ENCODE data around the gene CLIC1.

CLIC1 gene

GRCh38 chr6:31768363-31769257 lies 32.3 kb upstream of the CLIC1 start:
- no peak for FAIRE-seq

- no peak for FAIRE-seq
Measured at GRCh38 chr6:31767096-31767645, 30.8 kb upstream of the CLIC1 start.

GRCh38 chr6:31765910-31766794 lies 29.8 kb upstream of the CLIC1 start:
- no peak for FAIRE-seq

- no peak for FAIRE-seq
Measured at GRCh38 chr6:31765559-31765909, 29.2 kb upstream of the CLIC1 start.

- no peak for FAIRE-seq
Measured at GRCh38 chr6:31764198-31764597, 27.9 kb upstream of the CLIC1 start.

- no peak for FAIRE-seq
Measured at GRCh38 chr6:31763619-31763940, 27.2 kb upstream of the CLIC1 start.

- no peak for FAIRE-seq
Measured at GRCh38 chr6:31762878-31763618, 26.7 kb upstream of the CLIC1 start.

GRCh38 chr6:31762356-31762755 lies 26.0 kb upstream of the CLIC1 start, which contains the start of gene SAPCD1:
Gene SAPCD1, plus strand, starts transcription at chr6:31762656. Its CDS starts 399 bp downstream, at chr6:31763055.
- no peak for FAIRE-seq

- FAIRE-seq, result no peak
Measured at GRCh38 chr6:31761343-31761742, 25.0 kb upstream of the CLIC1 start.

GRCh38 chr6:31760790-31761189 lies 24.5 kb upstream of the CLIC1 start:
- FAIRE-seq, result no peak

GRCh38 chr6:31758281-31758680 lies 22.0 kb upstream of the CLIC1 start:
- no peak for FAIRE-seq

- FAIRE-seq, result no peak
Measured at GRCh38 chr6:31752739-31753319, 16.5 kb upstream of the CLIC1 start.

GRCh38 chr6:31750411-31751022 lies 14.2 kb upstream of the CLIC1 start:
- no peak for FAIRE-seq

GRCh38 chr6:31749301-31750036 lies 13.1 kb upstream of the CLIC1 start:
- FAIRE-seq, result no peak

GRCh38 chr6:31744422-31744821 lies 8.1 kb upstream of the CLIC1 start:
- FAIRE-seq, result no peak

GRCh38 chr6:31742894-31743293 lies 6.6 kb upstream of the CLIC1 start:
- no peak for FAIRE-seq

GRCh38 chr6:31741815-31742214 lies 5.5 kb upstream of the CLIC1 start:
- no peak for FAIRE-seq

GRCh38 chr6:31740397-31741223 lies 4.3 kb upstream of the CLIC1 start:
- no peak for FAIRE-seq

- no peak for FAIRE-seq
Measured at GRCh38 chr6:31739639-31740396, 3.5 kb upstream of the CLIC1 start, which contains the start of gene MSH5. Gene MSH5, plus strand, starts transcription at chr6:31740005. Its CDS starts 462 bp downstream, at chr6:31740467.

All from colon (tissue), 2 donors.